GM12875 (cell line): Measurements from ENCODE around the gene LSM14A.

Experiments
- H3K4me3 ChIP-seq: one replicate; pipeline ENCODE4 v1.5.1; 2011; ENCODE audit warnings: low read depth, low read length, control low read depth
- TF ChIP-seq, protein P1 (sequence below): IDR thresholded peaks from 2 replicates; pipeline ENCODE4 v1.5.1; 2011; ENCODE audit warnings: low read depth, mild to moderate bottlenecking, control low read depth, inconsistent platforms, low read length, moderate library complexity, borderline replicate concordance; ENCODE audit not compliant: insufficient read depth

The LSM14A gene

DNA sequence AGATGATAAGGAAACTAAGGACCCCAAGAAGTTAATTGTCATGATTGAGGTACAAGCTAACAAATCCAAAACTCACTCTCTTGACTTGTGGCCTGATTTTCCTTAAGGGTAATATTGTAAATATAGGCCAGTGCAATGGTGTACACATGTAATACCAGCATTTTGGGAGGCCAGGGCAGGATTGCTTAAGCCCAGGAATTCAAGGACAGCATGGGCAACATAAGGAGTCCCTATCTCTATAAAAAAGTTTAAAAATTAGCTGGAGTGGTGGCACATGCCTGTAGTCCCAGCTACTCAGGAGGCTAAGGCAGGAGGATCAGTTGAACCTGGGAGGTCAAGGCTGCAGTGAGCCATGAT is 53.3 kb downstream of the LSM14A start:
- TF ChIP-seq, protein P1, sequence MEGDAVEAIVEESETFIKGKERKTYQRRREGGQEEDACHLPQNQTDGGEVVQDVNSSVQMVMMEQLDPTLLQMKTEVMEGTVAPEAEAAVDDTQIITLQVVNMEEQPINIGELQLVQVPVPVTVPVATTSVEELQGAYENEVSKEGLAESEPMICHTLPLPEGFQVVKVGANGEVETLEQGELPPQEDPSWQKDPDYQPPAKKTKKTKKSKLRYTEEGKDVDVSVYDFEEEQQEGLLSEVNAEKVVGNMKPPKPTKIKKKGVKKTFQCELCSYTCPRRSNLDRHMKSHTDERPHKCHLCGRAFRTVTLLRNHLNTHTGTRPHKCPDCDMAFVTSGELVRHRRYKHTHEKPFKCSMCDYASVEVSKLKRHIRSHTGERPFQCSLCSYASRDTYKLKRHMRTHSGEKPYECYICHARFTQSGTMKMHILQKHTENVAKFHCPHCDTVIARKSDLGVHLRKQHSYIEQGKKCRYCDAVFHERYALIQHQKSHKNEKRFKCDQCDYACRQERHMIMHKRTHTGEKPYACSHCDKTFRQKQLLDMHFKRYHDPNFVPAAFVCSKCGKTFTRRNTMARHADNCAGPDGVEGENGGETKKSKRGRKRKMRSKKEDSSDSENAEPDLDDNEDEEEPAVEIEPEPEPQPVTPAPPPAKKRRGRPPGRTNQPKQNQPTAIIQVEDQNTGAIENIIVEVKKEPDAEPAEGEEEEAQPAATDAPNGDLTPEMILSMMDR = no peak
- no peak overlapping the region for H3K4me3 ChIP-seq

DNA sequence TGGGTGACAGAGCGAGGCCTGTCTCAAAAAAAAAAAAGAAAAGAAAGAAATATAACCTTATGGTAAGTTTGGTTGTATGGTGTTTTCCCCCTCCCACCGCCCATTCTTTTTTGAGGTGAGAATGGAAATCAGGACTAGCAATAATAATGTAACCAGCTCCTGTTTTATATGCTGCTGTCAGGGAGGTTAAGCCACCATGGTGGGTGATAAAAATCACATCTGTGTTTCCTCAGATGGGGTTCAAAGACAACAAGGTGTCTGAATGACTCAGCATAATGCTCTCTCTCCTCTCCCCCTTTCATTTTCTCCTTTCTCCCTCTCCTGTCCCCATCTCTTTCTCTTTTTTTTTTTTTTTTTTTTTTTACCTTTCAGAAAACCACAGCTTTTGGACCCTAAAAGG is 53.7 kb downstream of the LSM14A start:
- TF ChIP-seq, protein P1 = no peak
- H3K4me3 ChIP-seq = no peak overlapping the region

DNA sequence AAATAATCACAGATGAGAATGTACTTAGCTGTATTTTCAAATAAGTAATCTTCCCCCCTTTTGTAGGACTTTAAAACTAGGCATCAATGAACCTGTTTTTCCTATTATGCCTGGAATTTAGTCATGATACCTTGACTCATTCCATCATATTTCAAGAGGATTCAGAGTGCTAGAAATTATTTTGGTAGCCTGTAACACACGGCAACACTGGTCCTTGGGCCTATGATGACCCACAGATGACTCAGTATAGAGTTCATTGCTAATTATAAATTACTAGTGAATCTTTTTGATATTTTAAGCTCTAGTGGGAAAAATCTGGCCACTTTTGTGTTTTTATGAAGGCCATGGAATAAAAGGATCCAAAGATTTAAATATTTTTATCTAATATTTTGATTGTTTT is 56.0 kb downstream of the LSM14A start:
- H3K4me3 ChIP-seq = no peak overlapping the region
- TF ChIP-seq, protein P1 = no peak

DNA sequence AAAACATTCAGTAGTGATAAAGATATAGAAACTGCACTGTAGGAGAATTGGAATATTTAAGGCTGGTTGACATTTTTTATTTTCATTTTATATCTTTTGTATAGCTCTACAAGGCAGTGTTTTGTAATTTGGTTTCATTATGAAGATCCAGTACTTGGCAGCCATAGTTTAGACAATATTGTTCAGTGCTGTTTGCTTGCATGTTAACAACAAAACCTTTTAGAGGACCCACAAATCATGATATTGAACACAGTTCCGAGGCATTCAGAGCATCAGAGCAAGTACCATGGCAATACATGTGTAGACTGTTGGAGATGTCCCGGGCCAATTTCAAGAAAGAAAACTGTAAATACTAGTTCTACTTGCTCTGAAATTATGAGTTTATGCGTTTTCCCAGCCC is 56.5 kb downstream of the LSM14A start:
- TF ChIP-seq, protein P1 = no peak
- no peak overlapping the region for H3K4me3 ChIP-seq

DNA sequence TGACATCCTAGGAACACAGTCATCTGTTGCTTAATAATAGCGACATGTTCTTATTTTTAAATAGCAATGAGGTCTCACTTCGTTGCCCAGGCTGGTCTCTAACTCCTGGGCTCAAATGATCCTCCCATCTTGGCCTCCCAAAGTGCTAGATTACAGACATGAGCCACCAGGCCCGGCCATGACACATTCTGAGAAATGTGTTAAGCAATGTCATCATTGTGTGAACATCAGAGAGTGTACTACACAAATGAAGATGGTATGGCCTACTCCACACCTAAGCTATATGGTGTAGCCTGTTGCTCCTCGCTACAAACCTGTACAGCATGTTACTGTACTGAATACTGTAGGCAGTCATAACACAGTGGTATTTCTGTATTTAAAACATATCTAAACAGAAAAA is 57.4 kb downstream of the LSM14A start:
- TF ChIP-seq, protein P1 = no peak
- no peak overlapping the region for H3K4me3 ChIP-seq

DNA sequence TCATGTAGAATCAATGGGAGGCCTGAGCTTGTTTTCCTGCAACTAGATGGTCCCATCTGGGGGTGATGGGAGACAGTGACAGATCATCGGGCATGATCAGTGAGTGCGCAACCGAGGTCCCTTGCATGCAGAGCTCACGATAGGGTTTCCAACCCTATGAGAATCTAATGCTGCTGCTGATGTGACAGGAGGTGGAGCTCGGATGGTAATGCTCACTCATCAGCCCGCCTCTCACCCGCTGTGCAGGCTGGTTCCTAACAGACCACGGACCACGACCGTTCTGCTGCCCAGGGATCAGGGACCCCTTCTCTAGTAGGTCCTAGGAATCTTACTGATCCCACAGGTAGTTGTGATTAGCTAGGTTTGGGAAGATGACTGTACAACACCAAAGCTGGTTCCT is 58.5 kb downstream of the LSM14A start:
- TF ChIP-seq, protein P1 = no peak
- H3K4me3 ChIP-seq = no peak overlapping the region

DNA sequence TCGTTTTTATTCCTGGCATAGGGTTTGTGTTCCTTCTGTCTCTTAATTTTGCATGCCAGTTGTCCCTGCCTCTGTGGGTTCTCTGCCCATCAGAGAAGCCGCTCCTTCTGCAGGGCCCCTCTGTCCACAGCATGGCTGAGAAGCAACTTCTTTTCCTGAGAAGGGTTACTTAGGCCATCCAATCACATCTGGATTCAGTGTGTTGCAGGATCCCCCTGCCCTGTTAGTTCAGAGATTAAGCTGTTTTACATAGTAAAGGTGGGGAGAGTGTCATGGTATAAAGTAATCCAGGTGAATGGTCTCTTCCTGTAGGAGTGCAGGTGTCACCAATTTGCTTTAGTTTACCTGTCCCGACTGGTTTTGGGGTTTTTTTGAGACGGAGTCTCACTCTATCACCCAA is 59.1 kb downstream of the LSM14A start:
- no peak overlapping the region for H3K4me3 ChIP-seq
- TF ChIP-seq, protein P1 = no peak
